Prostate gland (tissue), 2 donors: Measurements from ENCODE around the gene HSF2. TPM values are rescaled to one million over a fixed set of nuclear protein-coding genes. Genes with fewer than 3 reads are reported as not detected.

ENCODE experiments used
- DNase-seq: peaks from one replicate; pipeline ENCODE4 v3.0.0-alpha.2; 2019; ENCODE audit warnings: low spot score
- H3K27ac ChIP-seq, 2 donors: fragments of 200-600 bp; sonication (generic); 2 replicates each; pipeline ENCODE4 v1.5.1; 2017 to 2019
- H3K27me3 ChIP-seq: fragments of 200-600 bp; sonication (generic); replicated peaks from 2 replicates; pipeline ENCODE4 v1.5.1; 2019; ENCODE audit not compliant: insufficient read depth
- H3K36me3 ChIP-seq, 2 donors: fragments of 200-600 bp; sonication (generic); 1 replicate in 1 of 2; 2 replicates in 1 of 2; pipeline versions ENCODE4 v1.5.1 to v1.8.1; 2017 to 2019
- H3K4me1 ChIP-seq: fragments of 200-600 bp; sonication (generic); replicated peaks from 2 replicates; pipeline ENCODE4 v1.5.1; 2019
- H3K4me3 ChIP-seq, 2 donors: fragments of 200-600 bp; sonication (generic); 2 replicates each; pipeline ENCODE4 v1.5.1; 2017 to 2019
- H3K9me3 ChIP-seq: fragments of 200-600 bp; sonication (generic); 2 replicates; pipeline ENCODE4 v1.5.1; 2017
- POLR2A ChIP-seq: fragments of 450-650 bp; IDR thresholded peaks from one replicate; pipeline ENCODE4 v1.6.1; 2016; ENCODE audit warnings: antibody characterized with exemption, mild to moderate bottlenecking
- POLR2AphosphoS5 ChIP-seq: sonication (generic); formaldehyde crosslinking; IDR thresholded peaks from one replicate; pipeline ENCODE4 v1.6.1; 2017; ENCODE audit warnings: antibody characterized with exemption
- WGBS: methylation state at CpG from one replicate; pipeline ENCODE4 v1.1.5; 2018; 5-methylcytosine and 5-hydroxymethylcytosine counted together
- intact Hi-C: fragments of 100-400 bp; cut with DNase I; formaldehyde crosslinking; loops from one replicate; pipeline ENCODE4 v1.14.2; 2022
- total RNA-seq, 2 donors: library from RNA; depleted of rRNA; stranded (reverse); fragments of >200 nt; gene quantifications; one replicate each; pipeline ENCODE4 v1.1.0, GENCODE V29; 2016
- TF ChIP-seq, protein P1 (sequence below), 4 experiments: fragments of 200-600 bp in 2 of 4; fragments of 450-650 bp in 2 of 4; sonication (generic) in 2 of 4; IDR thresholded peaks; 1 replicate in 3 of 4; 2 replicates in 1 of 4; pipeline ENCODE4 v1.5.1; 2016 to 2019; ENCODE audit warnings: antibody characterized with exemption in 4 of 4, mild to moderate bottlenecking in 2 of 4, moderate library complexity in 2 of 4

Gene HSF2
- total RNA-seq, 2 donors from 2014 or later, result 13.8 to 59.5 TPM

DNA sequence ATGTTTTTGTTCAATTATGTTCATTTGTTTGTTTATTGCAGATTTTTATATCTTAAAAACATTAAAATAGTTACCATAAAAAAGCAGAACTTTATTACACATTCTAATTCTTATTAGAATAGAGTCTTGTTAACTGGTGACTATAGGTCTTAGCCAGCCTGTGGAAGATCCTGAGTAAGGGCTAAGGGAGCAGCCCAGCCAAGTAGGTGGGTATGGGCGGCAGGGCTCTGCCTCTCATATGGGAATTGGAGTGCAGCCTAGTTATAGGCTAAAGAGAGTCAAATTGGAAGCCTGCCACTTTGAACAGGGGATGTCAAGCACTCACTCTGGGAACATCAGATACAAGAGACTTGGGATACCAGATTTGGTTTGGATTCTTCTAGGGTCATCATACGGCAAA, 10.5 kb upstream of the HSF2 start:
- Histone ChIP-seq H3K27ac (no peak overlapping the region), H3K4me1 (no peaks in the 10 kb centered on the region), H3K27me3 (no peaks in the 10 kb centered on the region), H3K4me3 (no peak overlapping the region), H3K36me3 (no peaks in the 10 kb centered on the region), H3K9me3 (no peaks in the 10 kb centered on the region)
- DNase-seq, result no peak
- WGBS, result 92% methylated on average over 2 of the region's 2 CpGs
- intact Hi-C loops, result no loop called here
- TF ChIP-seq, protein P1, sequence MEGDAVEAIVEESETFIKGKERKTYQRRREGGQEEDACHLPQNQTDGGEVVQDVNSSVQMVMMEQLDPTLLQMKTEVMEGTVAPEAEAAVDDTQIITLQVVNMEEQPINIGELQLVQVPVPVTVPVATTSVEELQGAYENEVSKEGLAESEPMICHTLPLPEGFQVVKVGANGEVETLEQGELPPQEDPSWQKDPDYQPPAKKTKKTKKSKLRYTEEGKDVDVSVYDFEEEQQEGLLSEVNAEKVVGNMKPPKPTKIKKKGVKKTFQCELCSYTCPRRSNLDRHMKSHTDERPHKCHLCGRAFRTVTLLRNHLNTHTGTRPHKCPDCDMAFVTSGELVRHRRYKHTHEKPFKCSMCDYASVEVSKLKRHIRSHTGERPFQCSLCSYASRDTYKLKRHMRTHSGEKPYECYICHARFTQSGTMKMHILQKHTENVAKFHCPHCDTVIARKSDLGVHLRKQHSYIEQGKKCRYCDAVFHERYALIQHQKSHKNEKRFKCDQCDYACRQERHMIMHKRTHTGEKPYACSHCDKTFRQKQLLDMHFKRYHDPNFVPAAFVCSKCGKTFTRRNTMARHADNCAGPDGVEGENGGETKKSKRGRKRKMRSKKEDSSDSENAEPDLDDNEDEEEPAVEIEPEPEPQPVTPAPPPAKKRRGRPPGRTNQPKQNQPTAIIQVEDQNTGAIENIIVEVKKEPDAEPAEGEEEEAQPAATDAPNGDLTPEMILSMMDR (IDR thresholded peaks at IDR 0.05), result no peak
- TF ChIP-seq POLR2A, result no peak
- TF ChIP-seq POLR2AphosphoS5, result no peak

DNA sequence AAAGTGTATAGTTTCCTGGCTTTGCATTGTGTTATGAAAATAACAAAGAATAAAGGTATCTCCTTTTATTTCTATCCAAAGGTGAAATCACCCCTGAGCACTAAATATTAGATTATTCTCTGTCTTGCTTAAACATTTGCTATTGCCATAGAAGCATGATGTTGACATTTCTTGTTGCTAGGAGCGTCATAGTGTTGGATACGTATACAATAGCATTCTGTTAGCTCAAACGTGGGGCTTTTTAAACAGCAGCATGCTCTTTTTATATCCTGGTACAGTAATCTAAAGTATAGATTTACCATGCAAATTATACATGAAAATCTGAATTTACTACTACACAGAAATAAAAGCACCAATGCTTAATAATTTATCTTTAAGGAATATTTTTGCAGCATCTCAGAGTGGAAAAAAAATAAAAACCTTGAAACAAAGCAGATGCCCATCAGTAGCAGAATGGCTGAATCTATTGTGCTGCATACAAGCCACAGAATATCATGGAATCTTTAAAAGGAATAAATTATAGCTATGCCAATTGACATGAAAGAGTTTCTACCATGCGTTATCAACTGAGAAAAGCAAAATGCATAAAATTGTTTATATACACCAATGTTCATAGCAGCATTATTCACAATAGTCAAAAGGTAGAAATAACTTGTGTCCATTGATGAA, 9.6 kb upstream of the HSF2 start:
- no peaks in the 10 kb centered on the region for H3K9me3 ChIP-seq
- intact Hi-C loops, result no loop called here
- 54% methylated on average over 4 of the region's 4 CpGs for WGBS
- no peak overlapping the region for H3K4me3 ChIP-seq
- no peak for DNase-seq
- H3K27me3 ChIP-seq, result no peaks in the 10 kb centered on the region
- TF ChIP-seq POLR2A, result no peak
- no peak for TF ChIP-seq POLR2AphosphoS5
- TF ChIP-seq, protein P1 (IDR thresholded peaks at IDR 0.05), result no peak
- no peak overlapping the region for H3K27ac ChIP-seq
- H3K36me3 ChIP-seq, result no peaks in the 10 kb centered on the region
- H3K4me1 ChIP-seq, result no peaks in the 10 kb centered on the region

DNA sequence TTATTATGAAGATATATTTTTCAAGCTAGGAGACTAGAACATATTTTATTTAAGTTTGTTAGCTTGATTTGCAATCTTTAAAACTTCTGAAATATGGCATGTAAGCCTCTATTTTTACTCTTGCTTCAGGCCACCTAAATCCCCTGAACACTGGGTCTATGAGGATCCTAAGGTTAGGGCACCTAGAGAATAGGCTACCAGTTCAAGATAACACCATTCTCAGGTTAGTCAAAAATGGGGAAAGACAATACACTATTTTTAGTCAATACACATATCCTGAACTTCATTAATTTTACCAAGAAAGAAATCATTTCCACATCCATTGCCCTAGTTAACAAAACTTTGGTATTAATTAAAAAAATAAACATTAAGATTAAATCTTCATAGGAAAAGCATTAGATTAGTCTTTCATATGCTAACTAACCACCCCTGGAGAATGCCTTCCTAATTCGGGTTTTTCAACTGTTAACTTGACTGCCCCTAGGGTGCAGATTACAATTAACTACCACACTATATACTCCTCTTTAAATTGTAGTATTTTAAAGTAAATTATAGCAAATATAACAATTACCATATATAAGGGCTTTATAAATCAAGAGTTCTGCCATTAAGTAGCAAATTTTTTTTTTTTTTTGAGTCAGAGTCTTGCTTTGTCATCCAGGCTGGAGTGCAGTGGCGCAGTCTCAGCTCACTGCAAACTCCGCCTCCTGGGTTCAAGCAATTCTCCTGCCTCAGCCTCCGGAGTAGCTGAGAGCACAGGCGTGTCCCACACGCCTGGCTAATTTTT, 6.7 kb upstream of the HSF2 start:
- DNase-seq, result no peak
- intact Hi-C loops, result no loop called here
- H3K27ac ChIP-seq, result no peak overlapping the region
- H3K4me1 ChIP-seq, result no peaks in the 10 kb centered on the region
- WGBS, result 79% methylated on average over 6 of the region's 6 CpGs
- no peaks in the 10 kb centered on the region for H3K36me3 ChIP-seq
- H3K9me3 ChIP-seq, result no peaks in the 10 kb centered on the region
- H3K27me3 ChIP-seq, result no peaks in the 10 kb centered on the region
- H3K4me3 ChIP-seq, result no peak overlapping the region
- TF ChIP-seq, protein P1 (IDR thresholded peaks at IDR 0.05), result no peak
- no peak for TF ChIP-seq POLR2A

DNA sequence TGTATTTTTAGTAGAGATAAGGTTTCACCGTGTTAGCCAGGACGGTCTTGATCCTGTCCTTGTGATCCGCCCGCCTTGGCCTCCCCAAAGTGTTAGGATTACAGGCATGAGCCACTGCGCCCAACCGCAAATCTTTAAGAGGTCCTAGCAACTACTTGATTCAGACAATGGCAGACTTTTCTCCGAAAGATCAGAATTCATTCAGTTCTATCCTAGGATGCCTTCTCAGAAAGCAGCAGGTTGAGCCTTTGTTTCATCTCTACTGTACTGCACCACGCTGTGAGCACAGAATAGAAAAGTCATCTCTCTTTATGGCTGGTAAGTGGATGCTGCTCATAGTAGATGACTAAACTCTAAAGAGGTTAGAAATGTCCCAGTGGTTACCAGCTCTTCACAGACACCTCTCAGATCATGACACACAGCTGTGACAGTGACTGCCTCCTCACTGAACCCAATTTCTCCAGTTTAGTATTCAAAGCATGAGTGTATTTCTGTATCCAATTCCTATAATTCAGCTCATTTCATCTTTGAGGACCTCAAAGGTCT, 6.0 kb upstream of the HSF2 start:
- Histone ChIP-seq H3K4me3 (no peak overlapping the region), H3K9me3 (no peaks in the 10 kb centered on the region), H3K36me3 (no peaks in the 10 kb centered on the region), H3K4me1 (no peaks in the 10 kb centered on the region), H3K27ac (no peak overlapping the region), H3K27me3 (no peaks in the 10 kb centered on the region)
- no peak for TF ChIP-seq POLR2A
- intact Hi-C loops, result no loop called here
- DNase-seq, result no peak
- 62% methylated on average over 8 of the region's 8 CpGs for WGBS

DNA sequence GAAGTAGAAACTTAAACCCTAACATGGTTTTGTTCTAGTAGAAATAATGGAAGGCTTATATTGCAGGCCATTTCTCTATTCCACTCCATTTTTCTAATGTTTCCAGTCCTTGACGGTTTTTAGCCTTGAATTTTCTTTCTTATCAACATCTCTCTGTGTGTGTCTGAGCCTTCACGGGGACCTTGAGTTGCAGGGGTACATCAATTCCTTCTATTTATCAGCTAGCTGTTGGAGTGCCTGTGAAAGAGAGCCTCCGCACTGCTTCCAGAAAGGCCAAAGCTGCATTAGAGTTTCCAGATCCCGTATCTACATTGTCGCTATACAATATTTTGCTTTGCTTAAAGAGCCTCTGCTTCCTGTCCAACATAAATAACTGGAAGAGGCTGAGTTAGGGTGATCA, 5.4 kb upstream of the HSF2 start:
- TF ChIP-seq POLR2A (no peak), POLR2AphosphoS5 (no peak)
- TF ChIP-seq, protein P1 (IDR thresholded peaks at IDR 0.05), result no peak
- intact Hi-C loops, result no loop called here
- 89% methylated on average over 5 of the region's 5 CpGs for WGBS

More for the DNA sequence above, 5.4 kb upstream of the HSF2 start:
- Histone ChIP-seq H3K4me3 (no peak overlapping the region), H3K9me3 (no peaks in the 10 kb centered on the region), H3K27me3 (no peaks in the 10 kb centered on the region), H3K4me1 (no peaks in the 10 kb centered on the region), H3K36me3 (no peaks in the 10 kb centered on the region), H3K27ac (no peak overlapping the region)
- no peak for DNase-seq
